H1 (cell line): ENCODE measurements around the gene SLC32A1. TPM values are rescaled to one million over a fixed set of nuclear protein-coding genes. Genes with fewer than 3 reads are reported as not detected.

Experiments used
- BCL11A ChIP-seq, 2 experiments: IDR thresholded peaks; one replicate each; pipeline ENCODE4 v1.6.1; 2011; ENCODE audit warnings: low read depth in 2 of 2, low read length in 2 of 2, mild to moderate bottlenecking in 2 of 2
- CHD1 ChIP-seq: IDR thresholded peaks from 2 replicates; pipeline ENCODE4 v1.6.1; 2012; ENCODE audit warnings: low read depth, low read length, improper control_type of control experiment
- CTCF ChIP-seq, 3 experiments: IDR thresholded peaks; 1 replicate in 2 of 3; 2 replicates in 1 of 3; pipeline versions ENCODE4 v1.5.1 to v1.6.1; 2011; ENCODE audit warnings: low read length in 3 of 3, mild to moderate bottlenecking in 3 of 3, inconsistent platforms in 2 of 3, low read depth in 1 of 3, moderate library complexity in 1 of 3; ENCODE audit not compliant: insufficient read depth in 1 of 3; ENCODE audit errors: control extremely low read depth in 1 of 3
- EZH2 ChIP-seq: fragments of 200-600 bp; sonication (generic); IDR thresholded peaks from 2 replicates; pipeline ENCODE4 v1.7.1; 2012; ENCODE audit warnings: low read depth, mild to moderate bottlenecking, moderate library complexity, low read length, inconsistent platforms; ENCODE audit not compliant: severe bottlenecking
- SUZ12 ChIP-seq: fragments of 200-600 bp; sonication (generic); IDR thresholded peaks from 2 replicates; pipeline ENCODE4 v1.6.1; 2012; ENCODE audit warnings: mild to moderate bottlenecking, inconsistent platforms, low read length, moderate library complexity, mixed read lengths
- TAF1 ChIP-seq: IDR thresholded peaks from 2 replicates; pipeline ENCODE4 v1.6.1; 2011; ENCODE audit warnings: mild to moderate bottlenecking, low read depth, low read length
- polyA plus RNA-seq, 7 experiments: library from polyadenylated mRNA; depleted of rRNA in 3 of 7; stranded (reverse) in 5 of 7; unstranded in 2 of 7; fragments of >200 nt in 5 of 7; fragments of 200-250 nt in 2 of 7; gene quantifications; 1 replicate in 5 of 7; 2 replicates in 1 of 7; 4 replicates in 1 of 7; pipeline versions ENCODE4 v1.2.1 to v1.2.3, GENCODE V29; 2011 to 2013; ENCODE audit warnings: missing spikeins in 2 of 7, mixed read lengths in 2 of 7
- total RNA-seq: library from RNA; stranded (reverse); fragmentation: NEBNext Ultra II Directional; extraction: Animal tissue kit (Norgen Biotek cat#: 25700); gene quantifications from 2 replicates; pipeline ENCODE4 v1.2.1, GENCODE V29; 2021
- TF ChIP-seq, protein P1 (sequence below): fragments of 300-600 bp; sonication (generic); IDR thresholded peaks from 2 replicates; pipeline ENCODE4 v1.7.1; 2012; ENCODE audit warnings: low read length, moderate library complexity, mild to moderate bottlenecking, inconsistent platforms; ENCODE audit not compliant: insufficient replicate concordance
- TF ChIP-seq, protein P2 (sequence below): IDR thresholded peaks from 2 replicates; pipeline ENCODE4 v1.6.1; 2012; ENCODE audit warnings: inconsistent platforms

Gene SLC32A1
- total and polyA plus RNA-seq, 2 of the 8 experiments (the other 6 are each of a cell fraction or from before 2014, with no cell fraction given): 0.09 to 0.15 TPM

- TF ChIP-seq, protein P1, sequence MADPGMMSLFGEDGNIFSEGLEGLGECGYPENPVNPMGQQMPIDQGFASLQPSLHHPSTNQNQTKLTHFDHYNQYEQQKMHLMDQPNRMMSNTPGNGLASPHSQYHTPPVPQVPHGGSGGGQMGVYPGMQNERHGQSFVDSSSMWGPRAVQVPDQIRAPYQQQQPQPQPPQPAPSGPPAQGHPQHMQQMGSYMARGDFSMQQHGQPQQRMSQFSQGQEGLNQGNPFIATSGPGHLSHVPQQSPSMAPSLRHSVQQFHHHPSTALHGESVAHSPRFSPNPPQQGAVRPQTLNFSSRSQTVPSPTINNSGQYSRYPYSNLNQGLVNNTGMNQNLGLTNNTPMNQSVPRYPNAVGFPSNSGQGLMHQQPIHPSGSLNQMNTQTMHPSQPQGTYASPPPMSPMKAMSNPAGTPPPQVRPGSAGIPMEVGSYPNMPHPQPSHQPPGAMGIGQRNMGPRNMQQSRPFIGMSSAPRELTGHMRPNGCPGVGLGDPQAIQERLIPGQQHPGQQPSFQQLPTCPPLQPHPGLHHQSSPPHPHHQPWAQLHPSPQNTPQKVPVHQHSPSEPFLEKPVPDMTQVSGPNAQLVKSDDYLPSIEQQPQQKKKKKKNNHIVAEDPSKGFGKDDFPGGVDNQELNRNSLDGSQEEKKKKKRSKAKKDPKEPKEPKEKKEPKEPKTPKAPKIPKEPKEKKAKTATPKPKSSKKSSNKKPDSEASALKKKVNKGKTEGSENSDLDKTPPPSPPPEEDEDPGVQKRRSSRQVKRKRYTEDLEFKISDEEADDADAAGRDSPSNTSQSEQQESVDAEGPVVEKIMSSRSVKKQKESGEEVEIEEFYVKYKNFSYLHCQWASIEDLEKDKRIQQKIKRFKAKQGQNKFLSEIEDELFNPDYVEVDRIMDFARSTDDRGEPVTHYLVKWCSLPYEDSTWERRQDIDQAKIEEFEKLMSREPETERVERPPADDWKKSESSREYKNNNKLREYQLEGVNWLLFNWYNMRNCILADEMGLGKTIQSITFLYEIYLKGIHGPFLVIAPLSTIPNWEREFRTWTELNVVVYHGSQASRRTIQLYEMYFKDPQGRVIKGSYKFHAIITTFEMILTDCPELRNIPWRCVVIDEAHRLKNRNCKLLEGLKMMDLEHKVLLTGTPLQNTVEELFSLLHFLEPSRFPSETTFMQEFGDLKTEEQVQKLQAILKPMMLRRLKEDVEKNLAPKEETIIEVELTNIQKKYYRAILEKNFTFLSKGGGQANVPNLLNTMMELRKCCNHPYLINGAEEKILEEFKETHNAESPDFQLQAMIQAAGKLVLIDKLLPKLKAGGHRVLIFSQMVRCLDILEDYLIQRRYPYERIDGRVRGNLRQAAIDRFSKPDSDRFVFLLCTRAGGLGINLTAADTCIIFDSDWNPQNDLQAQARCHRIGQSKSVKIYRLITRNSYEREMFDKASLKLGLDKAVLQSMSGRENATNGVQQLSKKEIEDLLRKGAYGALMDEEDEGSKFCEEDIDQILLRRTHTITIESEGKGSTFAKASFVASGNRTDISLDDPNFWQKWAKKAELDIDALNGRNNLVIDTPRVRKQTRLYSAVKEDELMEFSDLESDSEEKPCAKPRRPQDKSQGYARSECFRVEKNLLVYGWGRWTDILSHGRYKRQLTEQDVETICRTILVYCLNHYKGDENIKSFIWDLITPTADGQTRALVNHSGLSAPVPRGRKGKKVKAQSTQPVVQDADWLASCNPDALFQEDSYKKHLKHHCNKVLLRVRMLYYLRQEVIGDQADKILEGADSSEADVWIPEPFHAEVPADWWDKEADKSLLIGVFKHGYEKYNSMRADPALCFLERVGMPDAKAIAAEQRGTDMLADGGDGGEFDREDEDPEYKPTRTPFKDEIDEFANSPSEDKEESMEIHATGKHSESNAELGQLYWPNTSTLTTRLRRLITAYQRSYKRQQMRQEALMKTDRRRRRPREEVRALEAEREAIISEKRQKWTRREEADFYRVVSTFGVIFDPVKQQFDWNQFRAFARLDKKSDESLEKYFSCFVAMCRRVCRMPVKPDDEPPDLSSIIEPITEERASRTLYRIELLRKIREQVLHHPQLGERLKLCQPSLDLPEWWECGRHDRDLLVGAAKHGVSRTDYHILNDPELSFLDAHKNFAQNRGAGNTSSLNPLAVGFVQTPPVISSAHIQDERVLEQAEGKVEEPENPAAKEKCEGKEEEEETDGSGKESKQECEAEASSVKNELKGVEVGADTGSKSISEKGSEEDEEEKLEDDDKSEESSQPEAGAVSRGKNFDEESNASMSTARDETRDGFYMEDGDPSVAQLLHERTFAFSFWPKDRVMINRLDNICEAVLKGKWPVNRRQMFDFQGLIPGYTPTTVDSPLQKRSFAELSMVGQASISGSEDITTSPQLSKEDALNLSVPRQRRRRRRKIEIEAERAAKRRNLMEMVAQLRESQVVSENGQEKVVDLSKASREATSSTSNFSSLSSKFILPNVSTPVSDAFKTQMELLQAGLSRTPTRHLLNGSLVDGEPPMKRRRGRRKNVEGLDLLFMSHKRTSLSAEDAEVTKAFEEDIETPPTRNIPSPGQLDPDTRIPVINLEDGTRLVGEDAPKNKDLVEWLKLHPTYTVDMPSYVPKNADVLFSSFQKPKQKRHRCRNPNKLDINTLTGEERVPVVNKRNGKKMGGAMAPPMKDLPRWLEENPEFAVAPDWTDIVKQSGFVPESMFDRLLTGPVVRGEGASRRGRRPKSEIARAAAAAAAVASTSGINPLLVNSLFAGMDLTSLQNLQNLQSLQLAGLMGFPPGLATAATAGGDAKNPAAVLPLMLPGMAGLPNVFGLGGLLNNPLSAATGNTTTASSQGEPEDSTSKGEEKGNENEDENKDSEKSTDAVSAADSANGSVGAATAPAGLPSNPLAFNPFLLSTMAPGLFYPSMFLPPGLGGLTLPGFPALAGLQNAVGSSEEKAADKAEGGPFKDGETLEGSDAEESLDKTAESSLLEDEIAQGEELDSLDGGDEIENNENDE: no peak
- no peak for TF ChIP-seq CHD1
- TF ChIP-seq, protein P2, sequence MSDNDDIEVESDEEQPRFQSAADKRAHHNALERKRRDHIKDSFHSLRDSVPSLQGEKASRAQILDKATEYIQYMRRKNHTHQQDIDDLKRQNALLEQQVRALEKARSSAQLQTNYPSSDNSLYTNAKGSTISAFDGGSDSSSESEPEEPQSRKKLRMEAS: no peak
- TF ChIP-seq SUZ12: no peak
- TF ChIP-seq BCL11A (IDR thresholded peaks at IDR 0.05; ENCODE audit: low read depth in 2 of 2, low read length in 2 of 2): no peak
- no peak for TF ChIP-seq TAF1
- TF ChIP-seq CTCF (IDR thresholded peaks at IDR 0.05; ENCODE audit: control extremely low read depth in 1 of 3, insufficient read depth in 1 of 3, low read depth in 1 of 3, low read length in 3 of 3): peak in 2 of 3 experiments; percentile 65 to 69; a peak in 3 of 4 replicates
- TF ChIP-seq EZH2: no peak
Measured at GRCh38 chr20:38751360-38751976, 27.2 kb downstream of the SLC32A1 start (continued).
